Sigmoid colon (tissue), 7 donors: ENCODE measurements around the gene RAB26. TPM values are rescaled to one million over a fixed set of nuclear protein-coding genes. Genes with fewer than 3 reads are reported as not detected.

Experiments
- DNase-seq: peaks from one replicate; pipeline ENCODE4 v3.0.0-alpha.2; 2019
- H3K27ac ChIP-seq, 4 donors: fragments of 200-600 bp; sonication (generic); one replicate each; pipeline ENCODE4 v1.5.1; 2016 to 2019; ENCODE audit warnings: mild to moderate bottlenecking in 1 of 4
- H3K27me3 ChIP-seq, 3 donors: fragments of 200-600 bp; sonication (generic); one replicate each; pipeline ENCODE4 v1.5.1; 2019; ENCODE audit warnings: mild to moderate bottlenecking in 1 of 3
- H3K36me3 ChIP-seq, 4 donors: fragments of 200-600 bp; sonication (generic); one replicate each; pipeline ENCODE4 v1.5.1; 2016 to 2019
- H3K4me1 ChIP-seq, 4 donors: fragments of 200-600 bp; sonication (generic); one replicate each; pipeline ENCODE4 v1.5.1; 2017 to 2019
- H3K4me3 ChIP-seq, 4 donors: fragments of 200-600 bp; sonication (generic); one replicate each; pipeline ENCODE4 v1.5.1; 2017 to 2019; ENCODE audit warnings: mild to moderate bottlenecking in 2 of 4, moderate library complexity in 1 of 4
- H3K9me3 ChIP-seq, 4 donors: fragments of 200-600 bp in 3 of 4; sonication (generic) in 3 of 4; one replicate each; pipeline versions ENCODE4 v1.5.1 to v1.6.1; 2013 to 2019
- CTCF ChIP-seq, 4 experiments: fragments of 450-650 bp in 3 of 4; fragments of 200-600 bp in 1 of 4; IDR thresholded peaks; one replicate each; pipeline ENCODE4 v1.5.1; 2016 to 2019; ENCODE audit warnings: antibody characterized with exemption in 4 of 4, mild to moderate bottlenecking in 3 of 4, moderate library complexity in 2 of 4
- EP300 ChIP-seq, 4 donors: sonication (generic); formaldehyde crosslinking; IDR thresholded peaks; one replicate each; pipeline ENCODE4 v1.6.1; 2017; ENCODE audit warnings: antibody characterized with exemption in 4 of 4
- POLR2A ChIP-seq, 2 donors: fragments of 450-650 bp; IDR thresholded peaks; one replicate each; pipeline ENCODE4 v1.6.1; 2016; ENCODE audit warnings: antibody characterized with exemption in 2 of 2, mild to moderate bottlenecking in 2 of 2, moderate library complexity in 2 of 2
- POLR2AphosphoS5 ChIP-seq, 4 donors: sonication (generic); formaldehyde crosslinking; IDR thresholded peaks; one replicate each; pipeline ENCODE4 v1.6.1; 2017; ENCODE audit warnings: antibody characterized with exemption in 4 of 4
- WGBS, 2 donors: extraction: QIAGEN DNeasy Blood & Tissue Kit; methylation state at CpG; one replicate each; pipeline ENCODE4 v1.1.7; 2013; 5-methylcytosine and 5-hydroxymethylcytosine counted together
- intact Hi-C: fragments of 100-400 bp; cut with DNase I; formaldehyde crosslinking; loops from one replicate; pipeline ENCODE4 v1.15.1; 2023
- polyA plus RNA-seq, 3 donors: library from polyadenylated mRNA; stranded (reverse); fragments of 200-250 nt; gene quantifications; one replicate each; pipeline ENCODE4 v1.2.3, GENCODE V29; 2013
- total RNA-seq, 4 donors: library from RNA; depleted of rRNA; stranded (reverse); fragments of >200 nt; gene quantifications; one replicate each; pipeline ENCODE4 v1.1.0, GENCODE V29; 2016
- donor health status: healthy with polysubstance abuse.
- donor health status: Bipolar disorder and iron deficiency.
- donor health status: healthy.

Gene RAB26
- total and polyA plus RNA-seq, 7 donors = 0.68 to 18.8 (median 8.5) TPM; not detected in 1

- H3K36me3 ChIP-seq = peaks cover 14 to 96% (median 63%) of the 10 kb centered on the region in 4 donors
- H3K4me1 ChIP-seq = no peaks in the 10 kb centered on the region
- intact Hi-C loops = no loop called here
- H3K4me3 ChIP-seq = peak overlapping the region in 3 of 4 donors; percentile 12 to 27 (median 22)
- no peak for TF ChIP-seq CTCF (IDR thresholded peaks at IDR 0.05)
- no peak for TF ChIP-seq EP300 (IDR thresholded peaks at IDR 0.05)
- TF ChIP-seq POLR2AphosphoS5 (IDR thresholded peaks at IDR 0.05) = peak in 2 of 4 donors; percentile 20 to 29
- TF ChIP-seq POLR2A (IDR thresholded peaks at IDR 0.05) = no peak
- WGBS, 2 donors = 90 to 92% methylated on average over 18 of the region's 18 CpGs
- no peaks in the 10 kb centered on the region for H3K9me3 ChIP-seq
- no peak for DNase-seq
- no peaks in the 10 kb centered on the region for H3K27me3 ChIP-seq
- peak overlapping the region in 2 of 4 donors; percentile 33 to 37 for H3K27ac ChIP-seq
These were observed 21.7 kb downstream of the RAB26 start for GRCh38 chr16:2170080-2170479.

GRCh38 chr16:2170587-2171435 is 22.4 kb downstream of the RAB26 start:
- intact Hi-C loops = no loop called here
- Histone ChIP-seq H3K4me1 (no peaks in the 10 kb centered on the region), H3K27ac (peak overlapping the region in 1 of 4 donors; percentile 37), H3K9me3 (no peaks in the 10 kb centered on the region), H3K4me3 (peak overlapping the region in 3 of 4 donors; percentile 12 to 27 (median 22)), H3K27me3 (no peaks in the 10 kb centered on the region), H3K36me3 (peaks cover 21 to 100% (median 67%) of the 10 kb centered on the region in 4 donors)
- TF ChIP-seq EP300 (IDR thresholded peaks at IDR 0.05) = no peak
- no peak for TF ChIP-seq POLR2A (IDR thresholded peaks at IDR 0.05)
- TF ChIP-seq CTCF (IDR thresholded peaks at IDR 0.05) = no peak
- no peak for DNase-seq
- 94 to 95% methylated on average over 47 of the region's 47 CpGs for WGBS, 2 donors

- intact Hi-C loops = no loop called here
- no peaks in the 10 kb centered on the region for H3K27me3 ChIP-seq
- H3K9me3 ChIP-seq = no peaks in the 10 kb centered on the region
- DNase-seq = no peak
- H3K4me1 ChIP-seq = no peaks in the 10 kb centered on the region
- H3K36me3 ChIP-seq = peaks cover 30 to 100% (median 68%) of the 10 kb centered on the region in 4 donors
- H3K4me3 ChIP-seq = no peak overlapping the region
- TF ChIP-seq CTCF (IDR thresholded peaks at IDR 0.05) = no peak
- no peak for TF ChIP-seq POLR2A (IDR thresholded peaks at IDR 0.05)
- TF ChIP-seq POLR2AphosphoS5 (IDR thresholded peaks at IDR 0.05) = no peak
- no peak for TF ChIP-seq EP300 (IDR thresholded peaks at IDR 0.05)
- no peak overlapping the region for H3K27ac ChIP-seq
- 89 to 95% methylated on average over 28 of the region's 28 CpGs for WGBS, 2 donors
These were observed 23.3 kb downstream of the RAB26 start for GRCh38 chr16:2171601-2172178.

GRCh38 chr16:2172688-2173335 is 24.4 kb downstream of the RAB26 start:
- H3K27me3 ChIP-seq = no peaks in the 10 kb centered on the region
- H3K36me3 ChIP-seq = peaks cover 30 to 100% (median 65%) of the 10 kb centered on the region in 4 donors
- H3K27ac ChIP-seq = no peak overlapping the region
- intact Hi-C loops = no loop called here
- TF ChIP-seq CTCF (IDR thresholded peaks at IDR 0.05) (no peak), POLR2A (IDR thresholded peaks at IDR 0.05) (no peak), POLR2AphosphoS5 (IDR thresholded peaks at IDR 0.05) (no peak), EP300 (IDR thresholded peaks at IDR 0.05) (no peak)
- no peaks in the 10 kb centered on the region for H3K4me1 ChIP-seq
- DNase-seq = no peak
- H3K9me3 ChIP-seq = no peaks in the 10 kb centered on the region
- H3K4me3 ChIP-seq = no peak overlapping the region
- WGBS, 2 donors = 92 to 96% methylated on average over 29 of the region's 29 CpGs
